ENCODE results near the gene TM2D1.

DNA sequence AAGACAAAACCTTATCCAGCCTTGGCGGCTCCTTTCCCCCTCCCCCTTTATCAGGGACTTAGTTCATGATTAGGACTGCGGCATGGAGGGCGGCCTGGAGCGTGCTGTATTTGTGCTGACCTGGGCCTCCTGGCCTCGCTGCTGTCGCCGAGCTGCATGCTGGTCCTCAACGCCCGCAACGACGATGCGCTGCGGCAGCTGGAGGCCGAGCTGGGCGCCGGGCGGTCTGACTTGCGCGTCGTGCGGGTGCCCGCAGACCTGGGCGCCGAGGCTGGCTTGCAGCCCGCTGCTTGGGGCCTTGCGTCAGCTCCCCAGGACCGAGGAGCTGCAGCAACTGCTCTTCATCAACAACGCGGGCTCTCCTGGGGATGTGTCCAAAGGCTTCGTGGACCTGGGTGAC lies 70.9 kb downstream of the TM2D1 start:
- TF ChIP-seq, protein P1, sequence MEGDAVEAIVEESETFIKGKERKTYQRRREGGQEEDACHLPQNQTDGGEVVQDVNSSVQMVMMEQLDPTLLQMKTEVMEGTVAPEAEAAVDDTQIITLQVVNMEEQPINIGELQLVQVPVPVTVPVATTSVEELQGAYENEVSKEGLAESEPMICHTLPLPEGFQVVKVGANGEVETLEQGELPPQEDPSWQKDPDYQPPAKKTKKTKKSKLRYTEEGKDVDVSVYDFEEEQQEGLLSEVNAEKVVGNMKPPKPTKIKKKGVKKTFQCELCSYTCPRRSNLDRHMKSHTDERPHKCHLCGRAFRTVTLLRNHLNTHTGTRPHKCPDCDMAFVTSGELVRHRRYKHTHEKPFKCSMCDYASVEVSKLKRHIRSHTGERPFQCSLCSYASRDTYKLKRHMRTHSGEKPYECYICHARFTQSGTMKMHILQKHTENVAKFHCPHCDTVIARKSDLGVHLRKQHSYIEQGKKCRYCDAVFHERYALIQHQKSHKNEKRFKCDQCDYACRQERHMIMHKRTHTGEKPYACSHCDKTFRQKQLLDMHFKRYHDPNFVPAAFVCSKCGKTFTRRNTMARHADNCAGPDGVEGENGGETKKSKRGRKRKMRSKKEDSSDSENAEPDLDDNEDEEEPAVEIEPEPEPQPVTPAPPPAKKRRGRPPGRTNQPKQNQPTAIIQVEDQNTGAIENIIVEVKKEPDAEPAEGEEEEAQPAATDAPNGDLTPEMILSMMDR (IDR thresholded peaks at IDR 0.05) = no peak
- no peak for TF ChIP-seq POLR2A (IDR thresholded peaks at IDR 0.05)
- TF ChIP-seq EP300 (IDR thresholded peaks at IDR 0.05) = no peak
- no peak for TF ChIP-seq POLR2AphosphoS5 (IDR thresholded peaks at IDR 0.05)
